SU-DHL-6 (cell line): Measurements from ENCODE around the gene MS4A15.

Experiments used
- EZH2phosphoT487 ChIP-seq: fragments of 200-600 bp; sonication (generic), shearing (Covaris generic); conservative IDR thresholded peaks from 2 replicates; pipeline ENCODE4 v1.6.1; 2018; ENCODE audit warnings: mild to moderate bottlenecking, antibody characterized with exemption, low read length, moderate library complexity, mixed read lengths
- TF ChIP-seq, protein P1 (sequence below): fragments of 200-600 bp; sonication (generic); IDR thresholded peaks from one replicate; pipeline ENCODE4 v1.5.1; 2017; ENCODE audit warnings: antibody characterized with exemption, mild to moderate bottlenecking, low read length, moderate library complexity; ENCODE audit not compliant: insufficient read depth, poor library complexity, severe bottlenecking

DNA sequence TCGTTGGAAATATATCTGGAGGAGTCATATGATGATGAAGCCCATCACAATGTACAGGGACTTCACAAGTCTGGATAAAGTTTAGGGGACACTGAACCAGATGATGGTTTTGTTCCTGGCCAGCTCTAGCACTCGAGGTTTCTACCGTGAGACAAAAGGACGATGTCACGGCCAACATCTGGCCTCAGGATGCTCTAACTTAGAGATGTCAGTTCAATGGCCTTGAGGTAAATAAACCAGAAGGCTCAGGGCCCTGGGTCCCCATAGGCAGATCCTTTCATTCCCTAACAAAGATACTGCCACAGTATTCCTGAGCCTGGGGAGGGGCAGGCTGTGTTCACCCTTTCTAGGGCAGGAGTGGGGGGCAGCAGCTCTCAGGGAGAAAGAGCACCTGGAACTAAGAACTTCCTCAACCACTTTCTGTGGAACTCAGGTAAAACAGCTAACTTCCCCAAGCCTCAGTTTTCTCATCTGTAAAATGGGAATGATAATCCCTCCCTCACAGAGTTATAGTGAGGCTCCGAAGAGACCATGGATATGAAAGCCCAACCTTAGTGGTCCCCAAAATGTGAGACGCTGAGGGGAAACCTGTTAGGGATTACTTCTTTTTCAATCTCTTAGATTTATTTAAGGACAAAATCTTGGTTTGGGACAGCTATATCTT is 46.7 kb downstream of the MS4A15 start:
- TF ChIP-seq, protein P1, sequence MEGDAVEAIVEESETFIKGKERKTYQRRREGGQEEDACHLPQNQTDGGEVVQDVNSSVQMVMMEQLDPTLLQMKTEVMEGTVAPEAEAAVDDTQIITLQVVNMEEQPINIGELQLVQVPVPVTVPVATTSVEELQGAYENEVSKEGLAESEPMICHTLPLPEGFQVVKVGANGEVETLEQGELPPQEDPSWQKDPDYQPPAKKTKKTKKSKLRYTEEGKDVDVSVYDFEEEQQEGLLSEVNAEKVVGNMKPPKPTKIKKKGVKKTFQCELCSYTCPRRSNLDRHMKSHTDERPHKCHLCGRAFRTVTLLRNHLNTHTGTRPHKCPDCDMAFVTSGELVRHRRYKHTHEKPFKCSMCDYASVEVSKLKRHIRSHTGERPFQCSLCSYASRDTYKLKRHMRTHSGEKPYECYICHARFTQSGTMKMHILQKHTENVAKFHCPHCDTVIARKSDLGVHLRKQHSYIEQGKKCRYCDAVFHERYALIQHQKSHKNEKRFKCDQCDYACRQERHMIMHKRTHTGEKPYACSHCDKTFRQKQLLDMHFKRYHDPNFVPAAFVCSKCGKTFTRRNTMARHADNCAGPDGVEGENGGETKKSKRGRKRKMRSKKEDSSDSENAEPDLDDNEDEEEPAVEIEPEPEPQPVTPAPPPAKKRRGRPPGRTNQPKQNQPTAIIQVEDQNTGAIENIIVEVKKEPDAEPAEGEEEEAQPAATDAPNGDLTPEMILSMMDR = no peak
- no peak for TF ChIP-seq EZH2phosphoT487
